ENCODE results near the gene SPDYE18.
"Not testable (repeated sequence)": the region's sequence is repeated elsewhere in the genome, so short reads cannot be mapped to it uniquely, and the experiment has no call there.

DNA sequence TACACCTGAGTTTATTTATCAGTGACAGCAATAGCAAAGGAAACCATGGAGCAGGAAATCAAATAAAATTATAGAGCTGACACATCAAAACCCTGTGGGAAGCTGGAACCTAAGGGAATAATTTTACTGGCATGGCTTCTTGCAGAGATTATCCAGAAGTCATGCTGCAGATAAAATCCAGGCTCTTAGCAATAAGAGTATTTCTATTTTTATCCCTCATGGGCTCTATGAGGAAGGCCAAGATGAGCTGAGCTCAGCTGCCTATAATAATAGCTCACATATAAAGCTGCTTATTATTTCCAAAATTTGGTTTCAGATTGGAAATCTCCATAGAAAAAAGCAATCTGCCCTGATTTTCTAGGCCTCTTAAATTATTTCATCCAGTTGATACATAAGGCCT is 16.8 kb upstream of the SPDYE18 start:
- not testable (repeated sequence) for TF ChIP-seq TCF7 (IDR thresholded peaks at IDR 0.05; ENCODE audit: borderline replicate concordance); JUNB (IDR thresholded peaks at IDR 0.05); HCFC1 (IDR thresholded peaks at IDR 0.05; ENCODE audit: low read length); SRF (IDR thresholded peaks at IDR 0.05; ENCODE audit: low read depth in 2 of 2, low read length in 2 of 2); TAF1 (IDR thresholded peaks at IDR 0.05; ENCODE audit: borderline replicate concordance, low read depth, low read length); NR2C1 (IDR thresholded peaks at IDR 0.05); E2F4 (IDR thresholded peaks at IDR 0.05; ENCODE audit: low read depth, low read length); NFIC (IDR thresholded peaks at IDR 0.05; ENCODE audit: low read depth, low read length)
- TF ChIP-seq, protein P1, sequence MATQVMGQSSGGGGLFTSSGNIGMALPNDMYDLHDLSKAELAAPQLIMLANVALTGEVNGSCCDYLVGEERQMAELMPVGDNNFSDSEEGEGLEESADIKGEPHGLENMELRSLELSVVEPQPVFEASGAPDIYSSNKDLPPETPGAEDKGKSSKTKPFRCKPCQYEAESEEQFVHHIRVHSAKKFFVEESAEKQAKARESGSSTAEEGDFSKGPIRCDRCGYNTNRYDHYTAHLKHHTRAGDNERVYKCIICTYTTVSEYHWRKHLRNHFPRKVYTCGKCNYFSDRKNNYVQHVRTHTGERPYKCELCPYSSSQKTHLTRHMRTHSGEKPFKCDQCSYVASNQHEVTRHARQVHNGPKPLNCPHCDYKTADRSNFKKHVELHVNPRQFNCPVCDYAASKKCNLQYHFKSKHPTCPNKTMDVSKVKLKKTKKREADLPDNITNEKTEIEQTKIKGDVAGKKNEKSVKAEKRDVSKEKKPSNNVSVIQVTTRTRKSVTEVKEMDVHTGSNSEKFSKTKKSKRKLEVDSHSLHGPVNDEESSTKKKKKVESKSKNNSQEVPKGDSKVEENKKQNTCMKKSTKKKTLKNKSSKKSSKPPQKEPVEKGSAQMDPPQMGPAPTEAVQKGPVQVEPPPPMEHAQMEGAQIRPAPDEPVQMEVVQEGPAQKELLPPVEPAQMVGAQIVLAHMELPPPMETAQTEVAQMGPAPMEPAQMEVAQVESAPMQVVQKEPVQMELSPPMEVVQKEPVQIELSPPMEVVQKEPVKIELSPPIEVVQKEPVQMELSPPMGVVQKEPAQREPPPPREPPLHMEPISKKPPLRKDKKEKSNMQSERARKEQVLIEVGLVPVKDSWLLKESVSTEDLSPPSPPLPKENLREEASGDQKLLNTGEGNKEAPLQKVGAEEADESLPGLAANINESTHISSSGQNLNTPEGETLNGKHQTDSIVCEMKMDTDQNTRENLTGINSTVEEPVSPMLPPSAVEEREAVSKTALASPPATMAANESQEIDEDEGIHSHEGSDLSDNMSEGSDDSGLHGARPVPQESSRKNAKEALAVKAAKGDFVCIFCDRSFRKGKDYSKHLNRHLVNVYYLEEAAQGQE (IDR thresholded peaks at IDR 0.05; ENCODE audit: low read depth, low read length), result not testable (repeated sequence)
- TF ChIP-seq, protein P2, sequence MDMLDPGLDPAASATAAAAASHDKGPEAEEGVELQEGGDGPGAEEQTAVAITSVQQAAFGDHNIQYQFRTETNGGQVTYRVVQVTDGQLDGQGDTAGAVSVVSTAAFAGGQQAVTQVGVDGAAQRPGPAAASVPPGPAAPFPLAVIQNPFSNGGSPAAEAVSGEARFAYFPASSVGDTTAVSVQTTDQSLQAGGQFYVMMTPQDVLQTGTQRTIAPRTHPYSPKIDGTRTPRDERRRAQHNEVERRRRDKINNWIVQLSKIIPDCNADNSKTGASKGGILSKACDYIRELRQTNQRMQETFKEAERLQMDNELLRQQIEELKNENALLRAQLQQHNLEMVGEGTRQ (IDR thresholded peaks at IDR 0.05; ENCODE audit: borderline replicate concordance, low read depth, low read length), result not testable (repeated sequence)
- TF ChIP-seq, protein P3, sequence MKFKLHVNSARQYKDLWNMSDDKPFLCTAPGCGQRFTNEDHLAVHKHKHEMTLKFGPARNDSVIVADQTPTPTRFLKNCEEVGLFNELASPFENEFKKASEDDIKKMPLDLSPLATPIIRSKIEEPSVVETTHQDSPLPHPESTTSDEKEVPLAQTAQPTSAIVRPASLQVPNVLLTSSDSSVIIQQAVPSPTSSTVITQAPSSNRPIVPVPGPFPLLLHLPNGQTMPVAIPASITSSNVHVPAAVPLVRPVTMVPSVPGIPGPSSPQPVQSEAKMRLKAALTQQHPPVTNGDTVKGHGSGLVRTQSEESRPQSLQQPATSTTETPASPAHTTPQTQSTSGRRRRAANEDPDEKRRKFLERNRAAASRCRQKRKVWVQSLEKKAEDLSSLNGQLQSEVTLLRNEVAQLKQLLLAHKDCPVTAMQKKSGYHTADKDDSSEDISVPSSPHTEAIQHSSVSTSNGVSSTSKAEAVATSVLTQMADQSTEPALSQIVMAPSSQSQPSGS (IDR thresholded peaks at IDR 0.05; ENCODE audit: low read length), result not testable (repeated sequence)

Data from GM12878 (cell line).